Natural killer cell (primary cell): ENCODE measurements around the gene CASP2. TPM values are rescaled to one million over a fixed set of nuclear protein-coding genes. Genes with fewer than 3 reads are reported as not detected.

Experiments used
- ATAC-seq, 3 donors: fragments of 150-1000 bp in 2 of 3; fragments of 200-7000 bp in 1 of 3; cut with Tn5 transposase; 1 replicate in 1 of 3; 2 replicates in 2 of 3; pipeline ENCODE4 v1.10.0; 2021; ENCODE audit warnings: mild to moderate bottlenecking in 2 of 3, moderate library complexity in 2 of 3
- DNase-seq, 2 donors: peaks; one replicate each; pipeline versions ENCODE4 v3.0.0 to v3.0.0-alpha.2; 2013 to 2021; ENCODE audit warnings: mixed read lengths in 1 of 2
- H3K27ac ChIP-seq: one replicate; pipeline ENCODE4 v1.5.1; 2013; ENCODE audit warnings: mild to moderate bottlenecking, low read length
- H3K27me3 ChIP-seq: one replicate; pipeline ENCODE4 v1.6.1; 2013; ENCODE audit warnings: low read length; ENCODE audit not compliant: control insufficient read depth, insufficient read depth
- H3K36me3 ChIP-seq: one replicate; pipeline ENCODE4 v1.6.1; 2013; ENCODE audit warnings: low read length; ENCODE audit not compliant: control insufficient read depth, insufficient read depth
- H3K4me1 ChIP-seq: one replicate; pipeline ENCODE4 v1.6.1; 2013; ENCODE audit warnings: low read length; ENCODE audit not compliant: control insufficient read depth, insufficient read depth
- H3K4me3 ChIP-seq: one replicate; pipeline ENCODE4 v1.5.1; 2013; ENCODE audit warnings: low read length
- H3K9me3 ChIP-seq: one replicate; pipeline ENCODE4 v1.6.1; 2013; ENCODE audit warnings: low read length; ENCODE audit not compliant: control insufficient read depth, insufficient read depth
- H3K27ac Mint-ChIP-seq, 2 donors: one replicate each; pipeline ENCODE4 v1.8.0; 2022; ENCODE audit warnings: mild to moderate bottlenecking in 2 of 2, mixed read lengths in 2 of 2, moderate library complexity in 1 of 2
- H3K27me3 Mint-ChIP-seq, 2 donors: one replicate each; pipeline ENCODE4 v1.8.0; 2022; ENCODE audit warnings: low read depth in 2 of 2, mixed read lengths in 2 of 2
- H3K36me3 Mint-ChIP-seq: one replicate; pipeline ENCODE4 v1.8.0; 2022; ENCODE audit warnings: mixed read lengths
- H3K4me1 Mint-ChIP-seq, 2 donors: one replicate each; pipeline ENCODE4 v1.8.0; 2022; ENCODE audit warnings: mixed read lengths in 2 of 2
- H3K4me3 Mint-ChIP-seq: one replicate; pipeline ENCODE4 v1.8.0; 2022; ENCODE audit warnings: mild to moderate bottlenecking, moderate library complexity, mixed read lengths
- H3K9me3 Mint-ChIP-seq, 2 donors: one replicate each; pipeline ENCODE4 v1.8.0; 2022; ENCODE audit warnings: mixed read lengths in 2 of 2
- CTCF ChIP-seq: fragments of 200-600 bp; IDR thresholded peaks from one replicate; pipeline ENCODE4 v1.8.0; 2022; ENCODE audit warnings: antibody characterized with exemption
- WGBS: methylation state at CpG from one replicate; pipeline ENCODE4 v1.1.7; 2013; ENCODE audit warnings: missing lambda C conversion rate; ENCODE audit not compliant: insufficient coverage; 5-methylcytosine and 5-hydroxymethylcytosine counted together
- intact Hi-C: fragments of 100-400 bp; cut with micrococcal nuclease; formaldehyde crosslinking; loops from one replicate; pipeline ENCODE4 v1.14.2; 2022
- total RNA-seq, 4 donors: library from RNA; stranded (reverse); fragments of 120-200 nt in 1 of 4; gene quantifications; one replicate each; pipeline versions ENCODE4 v1.2.3 to v1.2.4, GENCODE V29; 2013 to 2022

The CASP2 gene
- total RNA-seq, 3 donors from 2014 or later (not counting 1 experiment from before 2014, with no cell fraction given), result 36.7 to 60.5 (median 54.7) TPM

- H3K4me1 ChIP-seq, result no peaks in the 10 kb centered on the region
- H3K4me3 ChIP-seq, result no peak overlapping the region
- H3K9me3 ChIP-seq, result no peaks in the 10 kb centered on the region
- Mint-ChIP-seq H3K4me1 (peaks cover 0 to 2% of the 10 kb centered on the region in 2 donors), H3K36me3 (no peaks in the 10 kb centered on the region), H3K27ac (no peak overlapping the region), H3K9me3 (no peaks in the 10 kb centered on the region), H3K27me3 (peaks cover 7 to 10% of the 10 kb centered on the region in 2 donors), H3K4me3 (no peak overlapping the region)
- H3K27ac ChIP-seq, result no peak overlapping the region
- WGBS, result 93% methylated on average over 8 of the region's 8 CpGs
- ATAC-seq (no peak), DNase-seq (no peak)
- intact Hi-C loops, result no loop called here
- H3K27me3 ChIP-seq, result no peaks in the 10 kb centered on the region
- no peaks in the 10 kb centered on the region for H3K36me3 ChIP-seq
- no peak for TF ChIP-seq CTCF
Measured at GRCh38 chr7:143331179-143331801, 43.1 kb downstream of the CASP2 start.

GRCh38 chr7:143334244-143334643 lies 46.1 kb downstream of the CASP2 start:
- TF ChIP-seq CTCF, result no peak
- Histone ChIP-seq H3K4me1 (no peaks in the 10 kb centered on the region), H3K9me3 (no peaks in the 10 kb centered on the region), H3K4me3 (no peak overlapping the region), H3K36me3 (no peaks in the 10 kb centered on the region), H3K27me3 (no peaks in the 10 kb centered on the region), H3K27ac (no peak overlapping the region)
- WGBS, result no CpG with 5 or more reads among the region's 1 CpG
- no peak for DNase-seq
- Mint-ChIP-seq H3K27me3 (peaks cover 17 to 31% of the 10 kb centered on the region in 2 donors), H3K9me3 (no peaks in the 10 kb centered on the region), H3K4me1 (no peaks in the 10 kb centered on the region), H3K27ac (no peak overlapping the region), H3K4me3 (no peak overlapping the region), H3K36me3 (no peaks in the 10 kb centered on the region)
- intact Hi-C loops, result no loop called here
- no peak for ATAC-seq

- no peak for TF ChIP-seq CTCF
- Histone ChIP-seq H3K9me3 (no peaks in the 10 kb centered on the region), H3K4me3 (no peak overlapping the region), H3K4me1 (no peaks in the 10 kb centered on the region), H3K27ac (no peak overlapping the region), H3K36me3 (no peaks in the 10 kb centered on the region), H3K27me3 (no peaks in the 10 kb centered on the region)
- Mint-ChIP-seq H3K27ac (no peak overlapping the region), H3K27me3 (peaks cover 20 to 39% of the 10 kb centered on the region in 2 donors), H3K9me3 (no peaks in the 10 kb centered on the region), H3K4me3 (no peak overlapping the region), H3K4me1 (no peaks in the 10 kb centered on the region), H3K36me3 (no peaks in the 10 kb centered on the region)
- intact Hi-C loops, result no loop called here
- DNase-seq (no peak), ATAC-seq (no peak)
- WGBS, result 92% methylated on average over 3 of the region's 3 CpGs
Measured at GRCh38 chr7:143337216-143337615, 49.1 kb downstream of the CASP2 start.

- Mint-ChIP-seq H3K27ac (no peak overlapping the region), H3K36me3 (no peaks in the 10 kb centered on the region), H3K9me3 (no peaks in the 10 kb centered on the region), H3K4me1 (peaks cover 9 to 12% of the 10 kb centered on the region in 2 donors), H3K27me3 (peaks cover 24 to 33% of the 10 kb centered on the region in 2 donors), H3K4me3 (no peak overlapping the region)
- Histone ChIP-seq H3K9me3 (no peaks in the 10 kb centered on the region), H3K4me1 (peaks cover 11% of the 10 kb centered on the region), H3K4me3 (no peak overlapping the region), H3K27me3 (peaks cover 3% of the 10 kb centered on the region), H3K27ac (no peak overlapping the region), H3K36me3 (no peaks in the 10 kb centered on the region)
- no peak for TF ChIP-seq CTCF
- 94% methylated on average over 8 of the region's 8 CpGs for WGBS
- ATAC-seq, result no peak
- intact Hi-C loops, result no loop called here
- DNase-seq, result no peak
Measured at GRCh38 chr7:143341842-143342241, 53.7 kb downstream of the CASP2 start.
